Measurements from ENCODE around the gene GEMIN2. TPM values are rescaled to one million over a fixed set of nuclear protein-coding genes. Genes with fewer than 3 reads are reported as not detected.
"Not testable (repeated sequence)": the region's sequence is repeated elsewhere in the genome, so short reads cannot be mapped to it uniquely, and the experiment has no call there.

The GEMIN2 gene
- total RNA-seq, 4 donors from 2014 or later: 9.5 to 17.1 (median 15.6) TPM

DNA sequence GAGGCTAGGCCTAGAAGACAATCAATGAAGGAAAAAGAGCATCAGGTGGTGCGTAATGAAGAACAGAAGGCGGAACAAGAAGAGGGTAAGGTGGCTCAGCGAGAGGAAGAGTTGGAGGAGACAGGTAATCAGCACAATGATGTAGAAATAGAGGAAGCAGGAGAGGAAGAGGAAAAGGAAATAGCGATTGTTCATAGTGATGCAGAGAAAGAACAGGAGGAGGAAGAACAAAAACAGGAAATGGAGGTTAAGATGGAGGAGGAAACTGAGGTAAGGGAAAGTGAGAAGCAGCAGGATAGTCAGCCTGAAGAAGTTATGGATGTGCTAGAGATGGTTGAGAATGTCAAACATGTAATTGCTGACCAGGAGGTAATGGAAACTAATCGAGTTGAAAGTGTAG, 66.4 kb downstream of the GEMIN2 start:
- ATAC-seq (ENCODE audit: low FRiP score) (no peak), DNase-seq (ENCODE audit: low spot score) (no peak)
- TF ChIP-seq, protein P1, sequence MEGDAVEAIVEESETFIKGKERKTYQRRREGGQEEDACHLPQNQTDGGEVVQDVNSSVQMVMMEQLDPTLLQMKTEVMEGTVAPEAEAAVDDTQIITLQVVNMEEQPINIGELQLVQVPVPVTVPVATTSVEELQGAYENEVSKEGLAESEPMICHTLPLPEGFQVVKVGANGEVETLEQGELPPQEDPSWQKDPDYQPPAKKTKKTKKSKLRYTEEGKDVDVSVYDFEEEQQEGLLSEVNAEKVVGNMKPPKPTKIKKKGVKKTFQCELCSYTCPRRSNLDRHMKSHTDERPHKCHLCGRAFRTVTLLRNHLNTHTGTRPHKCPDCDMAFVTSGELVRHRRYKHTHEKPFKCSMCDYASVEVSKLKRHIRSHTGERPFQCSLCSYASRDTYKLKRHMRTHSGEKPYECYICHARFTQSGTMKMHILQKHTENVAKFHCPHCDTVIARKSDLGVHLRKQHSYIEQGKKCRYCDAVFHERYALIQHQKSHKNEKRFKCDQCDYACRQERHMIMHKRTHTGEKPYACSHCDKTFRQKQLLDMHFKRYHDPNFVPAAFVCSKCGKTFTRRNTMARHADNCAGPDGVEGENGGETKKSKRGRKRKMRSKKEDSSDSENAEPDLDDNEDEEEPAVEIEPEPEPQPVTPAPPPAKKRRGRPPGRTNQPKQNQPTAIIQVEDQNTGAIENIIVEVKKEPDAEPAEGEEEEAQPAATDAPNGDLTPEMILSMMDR (IDR thresholded peaks at IDR 0.05): no peak

DNA sequence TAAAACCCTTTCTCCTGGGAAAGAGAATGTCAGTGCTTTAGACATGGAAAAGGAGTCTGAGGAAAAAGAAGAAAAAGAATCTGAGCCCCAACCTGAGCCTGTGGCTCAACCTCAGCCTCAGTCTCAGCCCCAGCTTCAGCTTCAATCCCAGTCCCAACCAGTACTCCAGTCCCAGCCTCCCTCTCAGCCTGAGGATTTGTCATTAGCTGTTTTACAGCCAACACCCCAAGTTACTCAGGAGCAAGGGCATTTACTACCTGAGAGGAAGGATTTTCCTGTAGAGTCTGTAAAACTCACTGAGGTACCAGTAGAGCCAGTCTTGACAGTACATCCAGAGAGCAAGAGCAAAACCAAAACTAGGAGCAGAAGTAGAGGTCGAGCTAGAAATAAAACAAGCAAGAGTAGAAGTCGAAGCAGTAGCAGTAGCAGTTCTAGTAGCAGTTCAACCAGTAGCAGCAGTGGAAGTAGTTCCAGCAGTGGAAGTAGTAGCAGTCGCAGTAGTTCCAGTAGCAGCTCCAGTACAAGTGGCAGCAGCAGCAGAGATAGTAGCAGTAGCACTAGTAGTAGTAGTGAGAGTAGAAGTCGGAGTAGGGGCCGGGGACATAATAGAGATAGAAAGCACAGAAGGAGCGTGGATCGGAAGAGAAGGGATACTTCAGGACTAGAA, 67.0 kb downstream of the GEMIN2 start:
- ATAC-seq (ENCODE audit: low FRiP score): no peak
- TF ChIP-seq, protein P1 (IDR thresholded peaks at IDR 0.05): no peak
- no peak for DNase-seq (ENCODE audit: low spot score)

DNA sequence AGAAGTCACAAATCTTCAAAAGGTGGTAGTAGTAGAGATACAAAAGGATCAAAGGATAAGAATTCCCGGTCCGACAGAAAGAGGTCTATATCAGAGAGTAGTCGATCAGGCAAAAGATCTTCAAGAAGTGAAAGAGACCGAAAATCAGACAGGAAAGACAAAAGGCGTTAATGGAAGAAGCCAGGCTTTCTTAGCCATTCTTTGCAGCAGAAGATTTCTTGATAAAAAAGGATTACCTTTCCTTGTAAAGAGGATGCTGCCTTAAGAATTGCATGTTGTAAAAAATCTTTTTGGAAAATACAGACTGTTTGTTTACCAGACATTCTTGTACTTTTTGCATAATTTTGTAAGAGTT, 67.5 kb downstream of the GEMIN2 start:
- TF ChIP-seq, protein P1 (IDR thresholded peaks at IDR 0.05): no peak
- DNase-seq (ENCODE audit: low spot score) (no peak), ATAC-seq (ENCODE audit: low FRiP score) (no peak)

DNA sequence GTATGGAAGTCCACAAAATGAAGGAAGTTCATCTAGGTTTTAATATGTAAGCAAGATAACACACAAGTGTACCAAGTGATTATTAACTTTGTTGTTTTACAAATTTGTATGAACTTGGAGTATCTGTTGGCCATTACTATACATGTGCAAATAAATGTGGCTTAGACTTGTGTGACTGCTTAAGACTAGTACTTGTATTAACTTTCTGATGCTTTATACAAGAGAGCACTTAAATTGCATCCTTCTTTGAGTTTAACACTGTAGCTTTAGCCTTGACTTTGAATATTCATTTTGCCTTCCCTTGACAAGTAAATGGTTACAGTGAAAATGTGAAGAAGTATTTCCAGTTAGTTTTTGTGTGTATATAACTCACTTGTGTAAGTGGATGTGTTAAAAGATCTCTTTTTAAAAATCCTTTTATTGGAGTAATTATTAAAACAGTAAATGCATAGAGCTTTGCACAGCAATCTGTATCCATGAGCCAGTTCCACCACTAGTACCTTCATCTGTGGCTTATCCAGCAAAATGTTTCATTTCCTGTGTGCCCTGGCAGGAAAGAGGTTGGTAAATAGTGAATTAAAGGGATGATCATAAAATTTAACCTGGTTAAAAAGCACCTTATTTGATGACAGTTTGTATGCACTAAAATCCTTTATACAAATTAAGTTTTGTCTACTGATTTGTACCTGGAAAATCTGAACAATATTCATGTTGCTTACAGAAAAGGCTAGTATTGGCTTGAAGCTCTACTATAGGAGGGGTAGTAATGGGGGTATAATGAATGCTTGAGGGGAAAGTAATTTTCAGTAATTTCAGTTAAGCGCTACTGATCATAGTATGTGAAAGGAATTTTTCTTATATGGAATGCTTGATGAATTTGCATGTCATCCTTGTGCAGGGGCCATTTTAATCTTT, 68.9 kb downstream of the GEMIN2 start:
- ATAC-seq (ENCODE audit: low FRiP score): no peak
- TF ChIP-seq, protein P1 (IDR thresholded peaks at IDR 0.05): no peak
- DNase-seq (ENCODE audit: low spot score): no peak

DNA sequence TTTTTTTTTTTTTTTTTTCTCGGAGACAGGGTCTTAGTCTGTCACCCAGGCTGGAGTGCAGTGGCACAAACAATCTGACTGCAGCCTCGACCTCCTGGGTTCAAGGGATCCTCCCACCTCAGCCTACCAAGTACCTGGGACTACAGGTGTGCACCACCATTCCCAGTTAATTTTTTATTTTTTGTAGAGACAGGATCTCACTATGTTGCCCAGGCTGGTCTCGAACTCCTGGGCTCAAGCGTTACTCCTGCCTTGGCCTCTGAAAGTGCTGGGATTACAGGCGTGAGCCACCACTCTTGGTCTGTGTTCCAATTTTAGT, 69.5 kb downstream of the GEMIN2 start:
- ATAC-seq (ENCODE audit: low FRiP score); DNase-seq (ENCODE audit: low spot score): not testable (repeated sequence)

DNA sequence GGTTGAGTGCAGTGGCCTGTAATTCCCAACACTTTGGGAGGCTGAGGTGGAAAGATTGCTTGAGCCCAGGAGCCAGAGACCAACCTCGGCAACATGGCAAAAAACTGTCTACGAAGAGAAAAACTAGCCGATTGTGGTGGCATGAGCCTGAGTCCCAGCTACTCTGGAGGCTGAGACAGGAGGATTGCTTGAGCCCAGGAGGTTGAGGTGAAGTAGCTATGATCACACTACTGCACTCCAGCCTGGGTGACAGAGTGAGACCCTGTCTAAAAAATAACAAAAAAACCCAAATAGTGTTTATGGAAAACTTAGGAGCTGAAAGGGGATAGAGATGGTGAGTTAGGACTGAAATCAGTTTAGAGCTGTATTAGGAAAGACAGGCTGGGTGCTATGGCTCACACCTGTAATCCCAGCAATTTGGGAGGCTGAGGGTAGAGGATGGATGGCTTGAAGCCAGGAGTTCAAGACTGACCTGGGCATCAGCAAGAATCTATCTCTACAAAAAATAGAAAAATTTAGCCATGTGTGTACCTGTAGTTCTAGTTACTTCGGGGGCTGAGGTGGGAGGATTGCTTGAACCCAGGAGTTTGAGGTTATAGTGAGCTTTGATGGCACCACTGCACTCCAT, 70.6 kb downstream of the GEMIN2 start:
- DNase-seq (ENCODE audit: low spot score) (no peak), ATAC-seq (ENCODE audit: low FRiP score) (no peak)
- TF ChIP-seq, protein P1 (IDR thresholded peaks at IDR 0.05): no peak

DNA sequence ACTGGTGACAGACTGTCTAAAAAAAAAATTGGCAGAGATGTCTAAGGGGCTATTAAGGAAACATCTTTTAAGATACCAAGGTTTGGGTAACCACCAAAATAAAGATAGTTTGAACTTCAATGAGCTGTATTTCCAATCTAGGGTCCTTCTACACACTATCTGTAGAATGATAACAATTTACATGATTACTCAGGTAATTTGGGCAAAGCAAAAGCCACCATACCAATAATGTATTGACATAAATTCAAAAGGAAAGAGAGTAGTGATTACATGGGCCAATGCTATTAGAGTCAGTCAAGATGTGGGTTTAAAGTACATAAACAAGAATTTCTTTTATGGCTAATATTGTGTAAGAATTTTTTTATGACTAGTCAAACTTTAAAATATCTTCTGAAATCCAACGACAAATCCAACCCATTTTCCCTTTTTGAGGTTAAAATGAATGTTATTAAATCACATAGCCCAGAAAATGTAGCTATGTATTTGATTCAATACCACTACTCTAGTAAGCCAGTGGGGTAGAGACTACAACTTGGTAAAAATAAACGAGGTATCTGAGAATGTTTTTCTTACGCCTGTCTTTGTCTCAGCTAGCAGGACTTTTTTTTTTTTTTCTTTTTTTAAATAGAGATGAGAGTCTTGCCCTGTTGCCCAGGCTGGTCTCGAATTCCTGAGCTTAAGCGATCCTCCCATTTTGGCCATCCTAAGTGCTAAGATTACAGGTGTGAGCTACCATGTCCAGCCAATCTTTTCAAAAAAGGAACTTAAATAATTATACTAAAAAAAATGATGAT, 71.3 kb downstream of the GEMIN2 start:
- TF ChIP-seq, protein P1 (IDR thresholded peaks at IDR 0.05): no peak
- DNase-seq (ENCODE audit: low spot score) (no peak), ATAC-seq (ENCODE audit: low FRiP score) (no peak)
